Mesenchymal stem cell (in vitro differentiated cells and primary cell): ENCODE data around the gene EXOC3.

Experiments
- DNase-seq: peaks from one replicate; pipeline ENCODE4 v3.0.0-alpha.2; 2013
- H2AFZ ChIP-seq: one replicate; pipeline ENCODE4 v1.6.1; 2013; ENCODE audit warnings: low read depth, mild to moderate bottlenecking, control low read depth, inconsistent platforms, low read length, moderate library complexity
- H2AK5ac ChIP-seq: 2 replicates; pipeline ENCODE4 v1.6.1; 2013; ENCODE audit warnings: low read length, moderate library complexity, mild to moderate bottlenecking, inconsistent platforms; ENCODE audit not compliant: severe bottlenecking
- H2BK120ac ChIP-seq: one replicate; pipeline ENCODE4 v1.6.1; 2013; ENCODE audit warnings: low read depth, mild to moderate bottlenecking, inconsistent platforms, low read length, moderate library complexity
- H2BK12ac ChIP-seq, 2 experiments: one replicate each; pipeline ENCODE4 v1.6.1; 2013; ENCODE audit warnings: inconsistent platforms in 2 of 2, low read length in 2 of 2, mild to moderate bottlenecking in 2 of 2, moderate library complexity in 2 of 2, control low read depth in 1 of 2
- H2BK15ac ChIP-seq: one replicate; pipeline ENCODE4 v1.6.1; 2013; ENCODE audit warnings: mild to moderate bottlenecking, low read depth, inconsistent platforms; ENCODE audit not compliant: poor library complexity, severe bottlenecking
- H2BK5ac ChIP-seq: 2 replicates; pipeline ENCODE4 v1.6.1; 2013; ENCODE audit warnings: low read depth, mild to moderate bottlenecking, low read length, control low read depth, inconsistent platforms; ENCODE audit not compliant: poor library complexity, severe bottlenecking
- H3K14ac ChIP-seq, 2 experiments: one replicate each; pipeline ENCODE4 v1.6.1; 2013; ENCODE audit warnings: inconsistent platforms in 2 of 2, low read length in 2 of 2, control low read depth in 1 of 2, mild to moderate bottlenecking in 1 of 2, moderate library complexity in 1 of 2
- H3K18ac ChIP-seq, 2 experiments: one replicate each; pipeline ENCODE4 v1.6.1; 2013; ENCODE audit warnings: inconsistent platforms in 2 of 2, low read length in 2 of 2, control low read depth in 1 of 2, low read depth in 1 of 2, mild to moderate bottlenecking in 1 of 2
- H3K23ac ChIP-seq, 2 experiments: one replicate each; pipeline ENCODE4 v1.6.1; 2013; ENCODE audit warnings: inconsistent platforms in 2 of 2, low read length in 2 of 2, mild to moderate bottlenecking in 2 of 2, moderate library complexity in 2 of 2, control low read depth in 1 of 2
- H3K27ac ChIP-seq: 2 replicates; pipeline ENCODE4 v1.5.1; 2013; ENCODE audit warnings: mild to moderate bottlenecking, moderate library complexity, low read length, control low read depth, inconsistent platforms; ENCODE audit not compliant: poor library complexity, severe bottlenecking
- H3K27me3 ChIP-seq, 2 experiments: 2 replicates each; pipeline versions ENCODE4 v1.6.1 to v1.7.0; 2013; ENCODE audit warnings: low read length in 2 of 2, mild to moderate bottlenecking in 2 of 2, moderate library complexity in 2 of 2, control low read depth in 1 of 2, inconsistent platforms in 1 of 2; ENCODE audit not compliant: control insufficient read depth in 1 of 2, insufficient read depth in 1 of 2
- H3K36me3 ChIP-seq, 2 experiments: 2 replicates each; pipeline versions ENCODE4 v1.6.1 to v1.7.0; 2013; ENCODE audit warnings: low read length in 2 of 2, control low read depth in 1 of 2, inconsistent platforms in 1 of 2, low read depth in 1 of 2, mild to moderate bottlenecking in 1 of 2; ENCODE audit not compliant: insufficient read depth in 2 of 2, control insufficient read depth in 1 of 2
- H3K4ac ChIP-seq, 2 experiments: one replicate each; pipeline ENCODE4 v1.6.1; 2013; ENCODE audit warnings: inconsistent platforms in 2 of 2, low read length in 2 of 2, mild to moderate bottlenecking in 2 of 2, moderate library complexity in 2 of 2, control low read depth in 1 of 2, low read depth in 1 of 2
- H3K4me1 ChIP-seq: 2 replicates; pipeline ENCODE4 v1.6.1; 2013; ENCODE audit warnings: low read depth, low read length, control low read depth; ENCODE audit not compliant: control insufficient read depth, insufficient read depth
- H3K4me2 ChIP-seq: 2 replicates; pipeline ENCODE4 v1.6.1; 2013; ENCODE audit warnings: low read length, mild to moderate bottlenecking, inconsistent platforms; ENCODE audit not compliant: poor library complexity, severe bottlenecking
- H3K4me3 ChIP-seq, 2 experiments: 2 replicates each; pipeline versions ENCODE4 v1.5.1 to v1.7.0; 2013; ENCODE audit warnings: low read length in 2 of 2, mild to moderate bottlenecking in 2 of 2, control low read depth in 1 of 2, low read depth in 1 of 2; ENCODE audit not compliant: insufficient read depth in 1 of 2
- H3K79me1 ChIP-seq: replicated peaks from 2 replicates; pipeline ENCODE4 v1.6.1; 2013; ENCODE audit warnings: mild to moderate bottlenecking, control low read depth, low read length, inconsistent platforms; ENCODE audit not compliant: poor library complexity, severe bottlenecking
- H3K9ac ChIP-seq: 2 replicates; pipeline ENCODE4 v1.7.0; 2013; ENCODE audit warnings: mild to moderate bottlenecking, low read length, moderate library complexity
- H3K9me3 ChIP-seq: 2 replicates; pipeline ENCODE4 v1.7.0; 2013; ENCODE audit warnings: mild to moderate bottlenecking, low read length; ENCODE audit not compliant: control insufficient read depth
- H4K8ac ChIP-seq: one replicate; pipeline ENCODE4 v1.6.1; 2013; ENCODE audit warnings: inconsistent platforms, mild to moderate bottlenecking, low read length, moderate library complexity
- H4K91ac ChIP-seq: one replicate; pipeline ENCODE4 v1.6.1; 2013; ENCODE audit warnings: mild to moderate bottlenecking, low read length, inconsistent platforms
- WGBS: methylation state at CpG from one replicate; pipeline ENCODE4 v1.1.7; 2013; ENCODE audit warnings: mixed read lengths; 5-methylcytosine and 5-hydroxymethylcytosine counted together

EXOC3 gene

GRCh38 chr5:415928-416635 lies 26.9 kb upstream of the EXOC3 start:
- no peak overlapping the region for H2AFZ ChIP-seq
- H2BK120ac ChIP-seq: no peak overlapping the region
- H3K79me1 ChIP-seq: no peaks in the 10 kb centered on the region
- H2BK15ac ChIP-seq: peak overlapping the region; percentile 85
- no peak for DNase-seq
- peak overlapping the region; percentile 83 for H4K8ac ChIP-seq
- H3K27ac ChIP-seq: peak overlapping the region; percentile 6
- H3K27me3 ChIP-seq: no peaks in the 10 kb centered on the region
- 83% methylated on average over 24 of the region's 24 CpGs for WGBS
- H3K4me1 ChIP-seq: peaks cover 12% of the 10 kb centered on the region
- H3K9me3 ChIP-seq: no peaks in the 10 kb centered on the region
- no peak overlapping the region for H3K23ac ChIP-seq
- H3K9ac ChIP-seq: peak overlapping the region; percentile 68
- H2BK5ac ChIP-seq: no peak overlapping the region
- peak overlapping the region; percentile 81 for H4K91ac ChIP-seq
- H3K14ac ChIP-seq: peak overlapping the region in 1 of 2 experiments; percentile 96
- no peak overlapping the region for H3K4me2 ChIP-seq
- peaks cover 6 to 28% of the 10 kb centered on the region in 2 experiments for H3K36me3 ChIP-seq
- H2BK12ac ChIP-seq: peak overlapping the region; percentile 13 to 59
- no peak overlapping the region for H3K4me3 ChIP-seq
- H2AK5ac ChIP-seq: no peak overlapping the region
- peak overlapping the region; percentile 10 to 99 for H3K4ac ChIP-seq
- peak overlapping the region; percentile 80 to 97 for H3K18ac ChIP-seq

DNA sequence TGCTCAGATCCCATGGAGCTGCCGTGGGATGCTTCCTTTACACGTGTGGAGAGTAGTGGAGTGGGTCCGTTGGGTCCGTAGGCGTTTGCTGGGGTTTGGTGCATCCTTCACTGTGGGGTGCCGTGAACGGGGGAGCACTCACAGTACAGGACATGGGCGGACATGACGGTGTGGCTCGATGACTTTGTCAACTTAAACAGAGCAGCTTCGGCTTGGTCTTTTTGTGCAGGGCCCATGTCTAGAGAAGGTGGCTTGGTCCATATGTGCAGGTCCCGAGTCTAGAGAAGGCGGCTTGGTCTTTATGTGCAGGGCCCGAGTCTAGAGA lies 26.4 kb upstream of the EXOC3 start:
- H3K18ac ChIP-seq: peak overlapping the region in 1 of 2 experiments; percentile 80
- no peak overlapping the region for H2BK120ac ChIP-seq
- no peak overlapping the region for H3K23ac ChIP-seq
- no peak overlapping the region for H3K4me3 ChIP-seq
- H3K27ac ChIP-seq: no peak overlapping the region
- no peaks in the 10 kb centered on the region for H3K79me1 ChIP-seq
- peaks cover 6 to 28% of the 10 kb centered on the region in 2 experiments for H3K36me3 ChIP-seq
- H2AFZ ChIP-seq: no peak overlapping the region
- H3K4ac ChIP-seq: peak overlapping the region in 1 of 2 experiments; percentile 10
- peak overlapping the region; percentile 81 for H4K91ac ChIP-seq
- no peak overlapping the region for H2BK5ac ChIP-seq
- H4K8ac ChIP-seq: no peak overlapping the region
- no peak overlapping the region for H2AK5ac ChIP-seq
- DNase-seq: no peak
- no peaks in the 10 kb centered on the region for H3K27me3 ChIP-seq
- H2BK15ac ChIP-seq: no peak overlapping the region
- no peaks in the 10 kb centered on the region for H3K9me3 ChIP-seq
- WGBS: 98% methylated on average over 14 of the region's 14 CpGs
- H3K4me1 ChIP-seq: peaks cover 12% of the 10 kb centered on the region
- peak overlapping the region in 1 of 2 experiments; percentile 13 for H2BK12ac ChIP-seq
- no peak overlapping the region for H3K4me2 ChIP-seq
- no peak overlapping the region for H3K14ac ChIP-seq
- no peak overlapping the region for H3K9ac ChIP-seq

- H3K27ac ChIP-seq: no peak overlapping the region
- no peak overlapping the region for H3K4ac ChIP-seq
- H4K91ac ChIP-seq: no peak overlapping the region
- no peak overlapping the region for H4K8ac ChIP-seq
- H3K18ac ChIP-seq: no peak overlapping the region
- no peak overlapping the region for H3K4me3 ChIP-seq
- no peak overlapping the region for H2BK120ac ChIP-seq
- H2AK5ac ChIP-seq: no peak overlapping the region
- H3K36me3 ChIP-seq: peaks cover 6 to 22% of the 10 kb centered on the region in 2 experiments
- H2AFZ ChIP-seq: no peak overlapping the region
- no peak overlapping the region for H3K23ac ChIP-seq
- no peak for DNase-seq
- peak overlapping the region; percentile 33 for H2BK15ac ChIP-seq
- H3K79me1 ChIP-seq: no peaks in the 10 kb centered on the region
- 95% methylated on average over 14 of the region's 14 CpGs for WGBS
- no peak overlapping the region for H3K4me2 ChIP-seq
- no peaks in the 10 kb centered on the region for H3K27me3 ChIP-seq
- H2BK5ac ChIP-seq: no peak overlapping the region
- no peak overlapping the region for H2BK12ac ChIP-seq
- no peaks in the 10 kb centered on the region for H3K9me3 ChIP-seq
- peak overlapping the region; percentile 4 for H3K9ac ChIP-seq
- H3K4me1 ChIP-seq: peaks cover 12% of the 10 kb centered on the region
- H3K14ac ChIP-seq: no peak overlapping the region
Observed at GRCh38 chr5:417301-418161, 25.4 kb upstream of the EXOC3 start.
